HepG2 (cell line): ENCODE data around the gene PEX14. TPM values are rescaled to one million over a fixed set of nuclear protein-coding genes. Genes with fewer than 3 reads are reported as not detected.

ENCODE experiments used
- ELF1 ChIP-seq: sonication (generic); formaldehyde crosslinking; IDR thresholded peaks from 2 replicates; pipeline ENCODE4 v1.4.0; 2020; ENCODE audit warnings: missing genetic modification reagents
- FOXO1 ChIP-seq: sonication (generic); formaldehyde crosslinking; IDR thresholded peaks from 2 replicates; pipeline ENCODE4 v1.4.0; 2020; ENCODE audit warnings: missing genetic modification reagents
- GABPB1 ChIP-seq: IDR thresholded peaks from 2 replicates; pipeline ENCODE4 v1.6.1; 2016; ENCODE audit warnings: mild to moderate bottlenecking, missing genetic modification reagents, moderate library complexity, missing compliant biosample characterization
- HMG20A ChIP-seq: IDR thresholded peaks from 2 replicates; pipeline ENCODE4 v1.6.1; 2016; ENCODE audit warnings: borderline replicate concordance
- IKZF1 ChIP-seq: fragments of 450-650 bp; IDR thresholded peaks from 2 replicates; pipeline ENCODE4 v1.7.1; 2016
- NR3C1 ChIP-seq: sonication (generic); formaldehyde crosslinking; IDR thresholded peaks from 2 replicates; pipeline ENCODE4 v1.4.0; 2020; ENCODE audit warnings: missing genetic modification reagents
- RBM39 ChIP-seq: fragments of 200-400 bp; formaldehyde crosslinking; IDR thresholded peaks from one replicate; pipeline ENCODE4 v1.6.1; 2018; ENCODE audit warnings: antibody characterized with exemption, mild to moderate bottlenecking, low read depth, low read length; ENCODE audit not compliant: poor library complexity, severe bottlenecking
- RCOR2 ChIP-seq: IDR thresholded peaks from 2 replicates; pipeline ENCODE4 v1.6.1; 2016; ENCODE audit warnings: missing biosample characterization, missing genetic modification reagents
- REXO4 ChIP-seq: sonication (generic); formaldehyde crosslinking; IDR thresholded peaks from 2 replicates; pipeline ENCODE4 v1.8.0; 2022; ENCODE audit warnings: missing genetic modification reagents, mild to moderate bottlenecking, borderline replicate concordance
- SALL1 ChIP-seq: sonication (generic); formaldehyde crosslinking; IDR thresholded peaks from 2 replicates; pipeline ENCODE4 v1.8.0; 2022; ENCODE audit warnings: mild to moderate bottlenecking, missing genetic modification reagents
- SOX13 ChIP-seq, 3 experiments: fragments of 450-650 bp in 1 of 3; sonication (generic) in 1 of 3; formaldehyde crosslinking in 1 of 3; IDR thresholded peaks in 2 of 3; conservative IDR thresholded peaks in 1 of 3; 2 replicates each; pipeline versions ENCODE4 v1.5.0 to v1.6.1; 2016 to 2020; ENCODE audit warnings: antibody characterized with exemption in 1 of 3, mild to moderate bottlenecking in 1 of 3, missing compliant biosample characterization in 1 of 3, missing genetic modification reagents in 1 of 3, moderate library complexity in 1 of 3
- SYNCRIP ChIP-seq: fragments of 200-400 bp; formaldehyde crosslinking; IDR thresholded peaks from 2 replicates; pipeline ENCODE4 v1.6.1; 2018; ENCODE audit warnings: mild to moderate bottlenecking, low read depth, low read length; ENCODE audit not compliant: insufficient read depth
- TEF ChIP-seq: sonication (generic); formaldehyde crosslinking; IDR thresholded peaks from 2 replicates; pipeline ENCODE4 v1.5.0; 2020; ENCODE audit warnings: missing genetic modification reagents
- THAP7 ChIP-seq: sonication (generic); formaldehyde crosslinking; IDR thresholded peaks from 2 replicates; pipeline ENCODE4 v1.8.1; 2023; ENCODE audit warnings: mild to moderate bottlenecking, missing genetic modification reagents
- TRAFD1 ChIP-seq: sonication (generic); formaldehyde crosslinking; IDR thresholded peaks from 2 replicates; pipeline ENCODE4 v1.5.1; 2020; ENCODE audit warnings: missing genetic modification reagents, mild to moderate bottlenecking, borderline replicate concordance
- ZBTB34 ChIP-seq: sonication (generic); formaldehyde crosslinking; IDR thresholded peaks from 2 replicates; pipeline ENCODE4 v1.8.0; 2022; ENCODE audit warnings: mild to moderate bottlenecking, missing genetic modification reagents
- ZNF256 ChIP-seq: sonication (generic); formaldehyde crosslinking; conservative IDR thresholded peaks from 2 replicates; pipeline ENCODE4 v1.4.0; 2020; ENCODE audit warnings: missing genetic modification reagents
- ZNF292 ChIP-seq: sonication (generic); formaldehyde crosslinking; IDR thresholded peaks from 2 replicates; pipeline ENCODE4 v1.8.1; 2022; ENCODE audit warnings: mild to moderate bottlenecking, low read depth, missing genetic modification reagents, borderline replicate concordance
- ZNF296 ChIP-seq: sonication (generic); formaldehyde crosslinking; conservative IDR thresholded peaks from 2 replicates; pipeline ENCODE4 v1.5.0; 2020; ENCODE audit warnings: mild to moderate bottlenecking, missing genetic modification reagents
- ZNF367 ChIP-seq: sonication (generic); formaldehyde crosslinking; IDR thresholded peaks from 2 replicates; pipeline ENCODE4 v1.4.0; 2020; ENCODE audit warnings: missing genetic modification reagents, borderline replicate concordance
- ZNF670 ChIP-seq: sonication (generic); formaldehyde crosslinking; IDR thresholded peaks from 2 replicates; pipeline ENCODE4 v1.8.0; 2022; ENCODE audit warnings: mild to moderate bottlenecking, missing genetic modification reagents, borderline replicate concordance
- ZNF672 ChIP-seq: sonication (generic); formaldehyde crosslinking; IDR thresholded peaks from 2 replicates; pipeline ENCODE4 v1.8.1; 2022; ENCODE audit warnings: missing genetic modification reagents
- polyA plus RNA-seq, 8 experiments: library from polyadenylated mRNA; depleted of rRNA in 3 of 8; stranded (reverse) in 7 of 8; unstranded in 1 of 8; fragments of >200 nt; fragmentation: Illumina TruSeq in 4 of 8; extraction: Trizol in 4 of 8; gene quantifications; 2 replicates each; pipeline versions ENCODE4 v1.2.1 to v1.2.3, GENCODE V29; 2011 to 2016; ENCODE audit warnings: low read depth in 4 of 8, missing spikeins in 1 of 8, mixed read lengths in 1 of 8; ENCODE audit not compliant: insufficient read depth in 1 of 8
- total RNA-seq, 5 experiments: library from RNA; depleted of rRNA; stranded (reverse); fragments of >200 nt; fragmentation: Illumina TruSeq; extraction: Trizol; gene quantifications; 2 replicates each; pipeline ENCODE4 v1.2.3, GENCODE V29; 2016; ENCODE audit warnings: low read depth in 1 of 5
- TF ChIP-seq, protein P1 (sequence below): sonication (generic); formaldehyde crosslinking; IDR thresholded peaks from 2 replicates; pipeline ENCODE4 v1.5.1; 2020; ENCODE audit warnings: missing genetic modification reagents, mild to moderate bottlenecking, borderline replicate concordance

Gene PEX14
- total and polyA plus RNA-seq, 2 of the 13 experiments (the other 11 are each of a cell fraction or from before 2014, with no cell fraction given), result 6.5 to 9.9 TPM

- TF ChIP-seq THAP7 (CRISPR knock-in tag) (peak; percentile 87; the same call in 1 of the 2 replicates), RCOR2 (CRISPR knock-in tag) (no peak; the same call in 1 of the 2 replicates), TEF (CRISPR knock-in tag) (0 out of 2 replicates have a peak, but pooled peaks have one; percentile 38), GABPB1 (peak; percentile 87), ZNF672 (CRISPR knock-in tag) (peak; percentile 95), ELF1 (peak; percentile 58), ZNF296 (CRISPR knock-in tag) (no peak), ZNF256 (peak; percentile 25; the same call in 1 of the 2 replicates), ZNF670 (peak; percentile 72; the same call in 1 of the 2 replicates), RBM39 (no peak), ZNF292 (CRISPR knock-in tag) (no peak), ZNF367 (no peak), REXO4 (CRISPR knock-in tag) (peak; percentile 95), NR3C1 (CRISPR knock-in tag) (no peak), SALL1 (peak; percentile 94), IKZF1 (no peak), FOXO1 (CRISPR knock-in tag) (peak; percentile 20), SOX13 (IDR thresholded peaks at IDR 0.05) (no peak), SOX13 (CRISPR knock-in tag; conservative IDR thresholded peaks at IDR 0.05 in 1 of 2, IDR thresholded peaks at IDR 0.05 in 1 of 2) (peak in 1 of 2 experiments; percentile 36; a peak in 1 of 4 replicates), TRAFD1 (no peak), HMG20A (no peak), ZBTB34 (CRISPR knock-in tag) (peak; percentile 76; the same call in 1 of the 2 replicates), SYNCRIP (no peak)
- TF ChIP-seq, protein P1, sequence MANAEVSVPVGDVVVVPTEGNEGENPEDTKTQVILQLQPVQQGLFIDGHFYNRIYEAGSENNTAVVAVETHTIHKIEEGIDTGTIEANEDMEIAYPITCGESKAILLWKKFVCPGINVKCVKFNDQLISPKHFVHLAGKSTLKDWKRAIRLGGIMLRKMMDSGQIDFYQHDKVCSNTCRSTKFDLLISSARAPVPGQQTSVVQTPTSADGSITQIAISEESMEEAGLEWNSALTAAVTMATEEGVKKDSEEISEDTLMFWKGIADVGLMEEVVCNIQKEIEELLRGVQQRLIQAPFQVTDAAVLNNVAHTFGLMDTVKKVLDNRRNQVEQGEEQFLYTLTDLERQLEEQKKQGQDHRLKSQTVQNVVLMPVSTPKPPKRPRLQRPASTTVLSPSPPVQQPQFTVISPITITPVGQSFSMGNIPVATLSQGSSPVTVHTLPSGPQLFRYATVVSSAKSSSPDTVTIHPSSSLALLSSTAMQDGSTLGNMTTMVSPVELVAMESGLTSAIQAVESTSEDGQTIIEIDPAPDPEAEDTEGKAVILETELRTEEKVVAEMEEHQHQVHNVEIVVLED (CRISPR knock-in tag), result peak; percentile 85
These were observed 44.3 kb upstream of the PEX14 start, which contains the start of gene CENPS (continued) for GRCh38 chr1:10430216-10431069.
